Right cardiac atrium (tissue), 5 donors: ENCODE results near the gene UQCRHL. TPM values are rescaled to one million over a fixed set of nuclear protein-coding genes. Genes with fewer than 3 reads are reported as not detected.
"Not testable (repeated sequence)": the region's sequence is repeated elsewhere in the genome, so short reads cannot be mapped to it uniquely, and the experiment has no call there.

Experiments
- ATAC-seq, 2 donors: fragments of 200-7000 bp; cut with Tn5 transposase; one replicate each; pipeline versions ENCODE4 v1.8.0 to v1.9.1; 2020; ENCODE audit warnings: moderate library complexity in 2 of 2, mild to moderate bottlenecking in 1 of 2
- DNase-seq, 3 donors: peaks; one replicate each; pipeline ENCODE4 v3.0.0-alpha.2; 2020
- H3K27ac ChIP-seq: one replicate; pipeline ENCODE4 v1.5.1; 2013; ENCODE audit warnings: mild to moderate bottlenecking, low read length, control low read depth, moderate library complexity
- H3K27me3 ChIP-seq: one replicate; pipeline ENCODE4 v1.6.1; 2013; ENCODE audit not compliant: control insufficient read depth, insufficient read depth
- H3K4me1 ChIP-seq: one replicate; pipeline ENCODE4 v1.6.1; 2013; ENCODE audit warnings: low read length; ENCODE audit not compliant: control insufficient read depth, insufficient read depth
- H3K4me3 ChIP-seq: one replicate; pipeline ENCODE4 v1.5.1; 2013; ENCODE audit warnings: low read length, control low read depth
- H3K9me3 ChIP-seq: one replicate; pipeline ENCODE4 v1.6.1; 2013; ENCODE audit warnings: low read length; ENCODE audit not compliant: control insufficient read depth
- WGBS: extraction: QIAGEN DNeasy Blood & Tissue Kit; methylation state at CpG from one replicate; pipeline ENCODE4 v1.1.7; 2013; 5-methylcytosine and 5-hydroxymethylcytosine counted together
- intact Hi-C, 4 donors: fragments of 100-400 bp; cut with DNase I; formaldehyde crosslinking; loops; one replicate each; pipeline versions ENCODE4 v1.11.0 to v1.14.0; 2022 to 2023
- polyA plus RNA-seq: library from polyadenylated mRNA; stranded (reverse); fragments of 200-250 nt; gene quantifications from one replicate; pipeline ENCODE4 v1.2.3, GENCODE V29; 2013
- total RNA-seq, 4 donors: library from RNA; stranded (reverse); fragmentation: NEBNext Ultra II Directional; extraction: Animal tissue kit (Norgen Biotek cat#: 25700); gene quantifications; one replicate each; pipeline ENCODE4 v1.2.1, GENCODE V29; 2021
- donor health status: healthy with polysubstance abuse.
- donor health status: DM: no; HTN: yes; CAD: no.
- donor health status: DM: no; HTN: no; CAD: no.
- donor health status: DM: no; HTN: yes; CAD: no; lungs with severe emphysema.
- donor health status: DM: yes; HTN: yes; CAD: no.

The UQCRHL gene
- total and polyA plus RNA-seq, 5 donors = 3.3 to 11.7 (median 3.6) TPM

DNA sequence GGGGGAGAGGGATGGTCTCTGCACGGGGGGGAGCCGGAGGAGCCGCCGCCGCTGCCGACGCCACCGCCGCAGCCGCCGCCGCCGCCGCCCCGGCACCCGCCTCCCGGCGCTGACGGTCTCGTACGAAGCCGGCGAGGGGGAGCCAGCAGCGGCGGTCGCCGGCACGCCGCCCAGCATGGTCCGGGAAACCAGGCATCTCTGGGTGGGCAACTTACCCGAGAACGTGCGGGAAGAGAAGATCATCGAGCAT lies 40.4 kb upstream of the UQCRHL start:
- Histone ChIP-seq H3K27ac (peak overlapping the region; percentile 100), H3K4me3 (peak overlapping the region; percentile 100), H3K27me3 (no peaks in the 10 kb centered on the region), H3K9me3 (no peaks in the 10 kb centered on the region), H3K4me1 (peaks cover 4% of the 10 kb centered on the region)
- under 1% methylated on average over 34 of the region's 34 CpGs for WGBS
- no peak for ATAC-seq
- DNase-seq = no peak
- intact Hi-C loops = loop anchor here in 1 of 4 donors (5.0 kb wide), 1 partner anchor 39 kb away; no protein-coding TSS in a partner anchor

DNA sequence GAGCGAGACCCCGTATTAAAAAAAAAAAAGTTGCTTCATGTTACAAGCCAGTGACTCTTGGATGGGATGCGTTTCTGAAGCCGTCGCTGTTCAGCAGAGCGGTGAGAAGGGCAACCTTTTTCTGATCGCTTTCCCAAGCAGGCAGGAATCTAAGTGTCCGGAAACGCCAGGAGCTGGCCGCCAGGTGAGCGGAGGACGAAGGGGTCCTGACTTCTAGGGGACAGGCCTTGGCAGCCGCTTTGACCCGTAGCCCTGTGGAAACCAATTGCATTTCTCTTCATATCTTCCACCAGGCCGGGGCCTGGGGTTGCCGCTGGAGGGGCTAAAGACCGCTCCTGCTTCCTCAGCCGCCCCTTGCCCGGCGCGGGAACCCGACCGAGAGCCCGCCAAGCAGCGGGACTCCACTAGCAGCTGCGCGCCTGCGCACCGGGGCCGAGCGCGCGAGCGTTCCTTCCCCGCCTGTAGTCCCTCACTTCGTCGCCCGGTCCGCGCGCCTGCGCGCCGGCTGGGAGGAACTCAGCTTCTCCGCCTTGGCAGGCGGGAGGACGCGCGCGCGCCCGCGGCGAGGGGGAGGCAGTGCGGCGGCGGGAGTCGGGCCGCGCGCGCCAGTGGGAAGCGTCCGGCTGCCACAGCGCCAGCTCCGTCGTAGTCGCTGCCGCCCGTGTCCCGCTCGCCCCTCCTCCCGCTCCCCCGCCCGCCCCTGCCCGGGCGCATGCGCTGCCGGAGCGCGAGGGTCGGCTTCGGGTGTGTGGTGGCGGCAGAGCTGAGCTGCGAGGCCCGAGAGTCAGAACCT lies 39.8 kb upstream of the UQCRHL start, which contains the start of gene SPEN:
Gene SPEN, plus strand, starts transcription at position 608 of the 793 bp plus-strand sequence. CDS start 361 bp downstream, outside the sequence.
- intact Hi-C loops = loop anchor here in 1 of 4 donors (5.0 kb wide), 1 partner anchor 40 kb away; no protein-coding TSS in a partner anchor
- under 1% methylated on average over 86 of the region's 86 CpGs for WGBS
- Histone ChIP-seq H3K9me3 (no peaks in the 10 kb centered on the region), H3K4me1 (peaks cover 3% of the 10 kb centered on the region), H3K4me3 (peak within 1 kb of the TSS; percentile 100), H3K27me3 (no peaks in the 10 kb centered on the region), H3K27ac (peak within 1 kb of the TSS; percentile 100)
- ATAC-seq = peak; percentile 94 to 95
- peak; percentile 99 to 100 (median 100) for DNase-seq

- intact Hi-C loops = loop anchor here in 1 of 4 donors (5.0 kb wide), 1 partner anchor 41 kb away; no protein-coding TSS in a partner anchor
- WGBS = 98% methylated on average over 11 of the region's 11 CpGs
- not testable (repeated sequence) for DNase-seq, H3K27me3 ChIP-seq, H3K4me3 ChIP-seq, H3K9me3 ChIP-seq, H3K4me1 ChIP-seq, H3K27ac ChIP-seq, ATAC-seq
Measured at GRCh38 chr1:15846056-15846455, 38.6 kb upstream of the UQCRHL start.

DNA sequence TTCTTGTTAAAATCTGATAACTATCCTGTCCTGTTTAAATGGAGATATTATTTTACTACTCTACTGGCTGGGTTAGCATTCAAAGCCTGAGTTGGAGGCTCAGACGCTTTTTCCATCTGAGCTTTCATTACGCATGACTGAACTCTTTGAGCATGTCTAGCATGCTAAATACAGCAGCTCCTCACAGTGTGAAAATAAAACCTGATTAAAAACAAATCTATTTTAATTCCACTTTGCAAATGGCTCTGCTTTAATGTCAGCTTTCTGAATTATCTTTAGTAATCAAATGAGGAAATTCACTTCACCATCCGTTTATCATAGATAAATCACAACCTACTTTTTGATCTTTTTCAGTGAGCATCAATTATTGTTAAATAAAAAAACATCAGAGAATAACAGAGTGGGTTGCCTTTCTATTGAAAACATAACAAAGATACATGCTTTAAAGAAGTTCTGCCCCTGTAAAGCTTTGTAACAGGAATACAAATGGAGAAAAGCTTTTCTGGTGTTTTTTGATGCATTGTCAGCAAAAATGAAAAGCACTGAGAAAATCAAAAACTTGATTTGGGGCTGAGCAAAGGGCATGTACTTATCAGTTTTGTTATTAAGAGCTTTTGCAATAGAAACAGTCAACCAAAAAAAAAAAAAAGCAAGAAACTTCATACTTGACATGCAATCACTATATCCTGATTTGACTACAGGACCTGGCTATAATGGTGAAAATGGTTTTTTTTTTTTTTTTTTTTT lies 36.5 kb upstream of the UQCRHL start:
- Histone ChIP-seq H3K4me1 (no peaks in the 10 kb centered on the region), H3K4me3 (no peak overlapping the region), H3K27ac (no peak overlapping the region), H3K27me3 (no peaks in the 10 kb centered on the region), H3K9me3 (no peaks in the 10 kb centered on the region)
- intact Hi-C loops = no loop called here
- ATAC-seq (no peak), DNase-seq (no peak)
- 46% methylated on average over 3 of the region's 3 CpGs for WGBS

DNA sequence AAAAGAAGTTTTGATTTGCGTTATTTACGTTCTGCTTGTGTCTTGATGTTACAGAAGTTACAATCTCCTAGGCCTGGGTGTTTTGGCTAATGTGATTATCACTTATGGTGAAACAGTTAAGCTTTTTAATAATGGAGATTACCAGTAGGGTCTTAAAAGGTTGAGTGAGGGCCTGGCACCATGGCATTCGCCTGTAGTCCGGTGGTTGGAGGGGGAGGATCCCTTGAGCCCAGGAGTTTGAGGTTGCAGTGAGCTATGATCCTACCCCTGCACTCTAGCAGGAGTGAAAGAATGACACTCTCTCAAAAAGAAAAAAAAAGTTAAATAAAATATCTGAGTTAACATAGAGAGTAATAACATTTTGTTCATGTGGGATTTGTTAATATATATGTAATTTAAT lies 31.3 kb upstream of the UQCRHL start:
- 94% methylated on average over 4 of the region's 4 CpGs for WGBS
- intact Hi-C loops = loop anchor here in 1 of 4 donors (10.0 kb wide), 1 partner anchor 46 kb away; no protein-coding TSS in a partner anchor
- H3K4me1 ChIP-seq = no peaks in the 10 kb centered on the region
- H3K9me3 ChIP-seq = no peaks in the 10 kb centered on the region
- no peak for DNase-seq
- no peaks in the 10 kb centered on the region for H3K27me3 ChIP-seq
- H3K4me3 ChIP-seq = no peak overlapping the region
- ATAC-seq = no peak
- no peak overlapping the region for H3K27ac ChIP-seq

DNA sequence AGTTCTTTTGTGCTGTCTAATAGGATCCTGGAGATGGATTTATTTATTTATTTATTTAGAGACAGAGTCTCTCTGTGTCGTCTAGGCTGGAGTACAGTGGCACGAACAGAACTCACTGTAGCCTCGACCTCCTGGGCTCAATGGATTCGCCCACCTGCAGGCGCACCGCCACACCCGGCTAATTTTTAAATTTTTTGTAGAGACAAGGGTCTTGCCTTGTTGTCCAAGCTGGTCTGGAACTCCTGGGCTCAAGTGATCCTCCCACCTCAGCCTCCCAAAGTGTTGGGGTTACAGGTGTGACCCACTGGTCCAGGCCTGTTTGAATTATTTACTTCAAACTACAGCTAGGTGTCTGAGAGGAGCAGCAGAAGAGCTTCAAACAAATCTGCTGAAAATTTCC lies 30.5 kb upstream of the UQCRHL start:
- ATAC-seq = no peak
- 91% methylated on average over 7 of the region's 7 CpGs for WGBS
- peaks cover 2% of the 10 kb centered on the region for H3K4me1 ChIP-seq
- no peaks in the 10 kb centered on the region for H3K27me3 ChIP-seq
- no peaks in the 10 kb centered on the region for H3K9me3 ChIP-seq
- H3K4me3 ChIP-seq = no peak overlapping the region
- DNase-seq = no peak
- intact Hi-C loops = loop anchor here in 1 of 4 donors (10.0 kb wide), 1 partner anchor 47 kb away; no protein-coding TSS in a partner anchor
- no peak overlapping the region for H3K27ac ChIP-seq

DNA sequence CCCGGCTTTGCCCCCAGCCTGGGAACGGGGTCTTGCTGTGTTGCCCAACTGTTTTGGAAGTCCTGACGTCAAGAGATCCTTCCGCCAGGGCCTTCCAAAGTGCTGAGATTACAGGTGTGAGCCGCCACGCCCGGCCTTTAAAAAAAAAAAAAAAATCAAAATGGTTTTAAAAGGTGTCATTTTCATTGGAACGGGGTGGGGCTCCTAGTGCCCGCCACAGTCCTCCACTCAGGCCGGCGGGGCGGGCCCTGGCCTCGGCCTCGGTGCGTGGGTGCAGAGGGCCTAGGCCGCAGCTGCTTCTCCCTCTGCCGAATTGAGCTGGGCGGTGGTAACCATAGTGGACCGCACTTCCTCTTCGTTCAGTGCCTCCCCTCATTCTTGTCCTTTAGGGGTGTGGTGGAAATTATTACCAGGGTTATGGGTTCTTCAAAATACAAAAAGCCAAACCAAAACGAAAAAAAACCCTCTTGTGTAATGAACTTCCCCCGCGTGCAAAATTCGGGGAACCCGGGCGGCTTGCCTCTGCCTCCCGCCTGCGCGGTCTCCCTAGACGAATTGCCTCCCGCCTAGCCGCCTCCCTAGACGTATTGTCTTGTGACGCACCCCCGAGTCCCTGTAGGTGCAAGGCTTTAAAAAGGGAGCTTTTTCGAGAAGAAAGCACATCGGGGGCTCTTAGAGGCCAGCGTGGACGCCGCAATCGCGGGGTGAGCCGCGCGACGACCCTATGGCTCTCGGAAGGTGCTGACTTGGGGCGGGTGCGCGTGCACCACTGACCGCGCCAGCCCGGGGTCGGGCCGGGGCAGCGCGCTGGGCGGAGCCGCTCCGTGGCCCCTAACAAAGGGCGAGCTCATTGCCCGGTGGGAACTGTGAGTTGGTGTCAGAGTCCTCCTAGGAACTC lies 29.6 kb upstream of the UQCRHL start:
- DNase-seq (peak; percentile 52 to 81 (median 81)), ATAC-seq (peak in 1 of 2 donors; percentile 2)
- 47% methylated on average over 62 of the region's 62 CpGs for WGBS
- H3K27ac ChIP-seq = peak overlapping the region; percentile 1
- H3K9me3 ChIP-seq = no peaks in the 10 kb centered on the region
- no peak overlapping the region for H3K4me3 ChIP-seq
- intact Hi-C loops = loop anchor here in 1 of 4 donors (10.0 kb wide), 1 partner anchor 48 kb away; no protein-coding TSS in a partner anchor
- H3K27me3 ChIP-seq = no peaks in the 10 kb centered on the region
- peaks cover 2% of the 10 kb centered on the region for H3K4me1 ChIP-seq

DNA sequence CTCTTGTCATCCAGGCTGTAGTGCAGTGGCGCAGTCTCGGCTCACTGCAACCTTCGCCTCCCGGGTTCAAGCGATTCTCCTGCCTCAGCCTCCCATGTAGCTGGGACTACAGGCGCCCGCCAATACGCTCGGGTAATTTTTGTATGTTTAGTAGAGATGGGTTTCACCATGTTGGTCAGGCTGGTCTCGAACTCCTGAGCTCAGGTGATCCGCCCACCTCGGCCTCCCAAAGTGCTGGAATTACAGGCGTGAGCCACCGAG lies 29.0 kb upstream of the UQCRHL start:
- not testable (repeated sequence) for ATAC-seq, H3K9me3 ChIP-seq, H3K4me1 ChIP-seq, H3K27me3 ChIP-seq
- WGBS = 77% methylated on average over 14 of the region's 14 CpGs
- Histone ChIP-seq H3K4me3 (peak overlapping the region; percentile 39), H3K27ac (peak overlapping the region; percentile 91)
- intact Hi-C loops = loop anchor here in 1 of 4 donors (10.0 kb wide), 1 partner anchor 48 kb away; no protein-coding TSS in a partner anchor
- peak in 1 of 3 donors; percentile 69 for DNase-seq

GRCh38 chr1:15835741-15836510 lies 28.5 kb upstream of the UQCRHL start:
- intact Hi-C loops = loop anchor here in 1 of 4 donors (10.0 kb wide), 1 partner anchor 49 kb away; no protein-coding TSS in a partner anchor
- ATAC-seq = peak; percentile 91
- WGBS = 3% methylated on average over 66 of the region's 66 CpGs
- Histone ChIP-seq H3K9me3 (no peaks in the 10 kb centered on the region), H3K27me3 (no peaks in the 10 kb centered on the region), H3K27ac (peak overlapping the region; percentile 97), H3K4me1 (peaks cover 2% of the 10 kb centered on the region), H3K4me3 (peak overlapping the region; percentile 77)
- peak; percentile 100 for DNase-seq

- intact Hi-C loops = loop anchor here in 1 of 4 donors (10.0 kb wide), 1 partner anchor 50 kb away; no protein-coding TSS in a partner anchor
- Histone ChIP-seq H3K27ac (peak overlapping the region; percentile 97), H3K9me3 (no peaks in the 10 kb centered on the region), H3K4me1 (peaks cover 2% of the 10 kb centered on the region), H3K4me3 (peak overlapping the region; percentile 77), H3K27me3 (no peaks in the 10 kb centered on the region)
- DNase-seq (no peak), ATAC-seq (peak; percentile 33 to 45)
- under 1% methylated on average over 37 of the region's 37 CpGs for WGBS
Measured at GRCh38 chr1:15835205-15835740, 27.8 kb upstream of the UQCRHL start.
